ENCODE measurements around the gene SYT17.

SYT17 gene

GRCh38 chr16:19269098-19269497 is 101.1 kb downstream of the SYT17 start:
- DNase-seq = peak; percentile 72

DNA sequence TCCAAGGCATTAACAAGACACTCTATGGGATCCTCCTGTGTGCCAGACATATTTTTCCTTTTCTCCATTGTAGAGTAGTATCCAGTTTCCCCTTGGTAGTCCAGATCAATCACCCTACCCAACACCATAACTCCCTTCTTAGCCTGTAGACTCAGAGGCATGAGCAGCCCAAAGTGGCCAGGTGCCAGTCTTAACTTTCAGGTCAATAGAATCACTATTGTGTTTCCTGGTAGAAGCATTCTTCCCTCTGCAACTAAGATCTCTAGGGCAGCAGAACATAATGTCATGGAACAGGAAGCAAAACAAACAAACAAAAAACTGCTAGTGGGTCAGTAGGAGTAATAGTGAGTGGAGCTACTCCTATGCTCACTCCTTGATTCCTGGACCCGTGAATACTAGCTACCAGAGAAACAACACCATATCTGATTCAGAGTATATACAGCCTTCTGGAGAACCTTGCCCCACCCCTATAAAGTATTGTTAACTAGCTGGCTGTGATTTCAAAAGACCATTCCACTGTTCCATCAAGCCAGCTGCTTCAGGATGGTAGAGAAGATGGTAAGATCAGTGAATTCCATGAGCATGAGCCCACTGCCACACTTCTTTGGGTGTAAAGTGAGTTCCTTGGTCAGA is 106.2 kb downstream of the SYT17 start:
- no peak for DNase-seq

DNA sequence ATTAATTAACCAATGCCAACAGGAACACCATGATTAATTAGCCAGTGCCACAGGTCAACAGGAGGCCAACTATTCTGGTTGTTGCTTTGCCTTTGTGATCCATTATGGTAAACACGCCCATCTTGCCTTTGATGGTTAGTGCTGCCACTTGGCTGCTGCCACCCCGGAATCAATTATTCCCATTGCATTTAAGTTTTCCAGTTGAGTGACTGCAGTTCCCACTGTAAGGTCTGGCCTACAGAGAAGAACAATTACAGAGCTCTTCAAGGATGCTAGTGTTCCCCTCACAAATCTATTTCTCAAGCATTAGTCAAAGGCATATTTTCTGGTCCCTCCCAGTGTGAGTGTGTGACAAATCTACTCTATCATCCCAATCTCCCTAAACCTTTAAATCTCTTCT is 110.4 kb downstream of the SYT17 start:
- DNase-seq = no peak

DNA sequence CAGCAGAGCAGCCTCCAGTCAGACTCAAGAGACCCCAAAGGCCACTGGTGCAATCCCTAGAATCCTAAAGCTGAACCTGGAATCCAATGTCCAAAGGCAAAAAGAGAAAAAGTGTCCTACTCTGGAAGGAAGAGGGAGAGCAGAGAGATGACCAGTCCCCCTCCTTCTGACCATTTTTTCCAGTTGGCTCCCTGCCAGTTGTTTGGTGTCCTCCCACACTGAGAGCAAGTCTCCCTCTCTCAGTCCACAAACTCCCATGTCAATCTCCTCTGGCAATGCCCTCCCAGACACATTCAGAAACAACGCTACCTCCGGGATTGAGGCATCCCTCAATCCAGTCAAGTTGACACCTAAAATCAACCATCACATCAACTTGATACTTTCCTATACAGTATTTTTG is 113.2 kb downstream of the SYT17 start:
- no peak for DNase-seq

GRCh38 chr16:19282101-19282500 is 114.1 kb downstream of the SYT17 start:
- DNase-seq = no peak

DNA sequence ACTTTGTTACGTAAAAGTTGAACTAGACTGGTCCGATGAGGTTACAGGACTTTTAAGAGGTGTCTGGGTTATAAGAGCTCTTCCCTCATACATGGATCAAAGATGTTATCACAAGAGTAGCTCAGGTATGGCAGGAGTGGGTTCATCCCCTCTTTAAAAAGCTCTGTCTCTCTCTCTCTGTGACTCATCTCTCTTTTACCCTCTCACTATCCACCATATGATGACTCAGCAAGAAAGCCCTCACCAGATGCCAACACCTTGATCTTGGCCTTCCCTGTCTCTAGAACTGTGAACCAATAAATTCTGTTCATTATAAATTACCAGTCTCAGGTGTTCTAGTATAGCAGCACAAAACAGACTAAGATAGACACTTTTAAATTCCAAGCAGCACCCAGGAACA is 115.6 kb downstream of the SYT17 start:
- no peak for DNase-seq

- DNase-seq = no peak
These were observed 116.2 kb downstream of the SYT17 start for GRCh38 chr16:19284207-19284606.

GRCh38 chr16:19285431-19285830 is 117.4 kb downstream of the SYT17 start, which contains the start of gene CLEC19A:
Gene CLEC19A, plus strand, starts transcription at chr16:19285731. Its CDS starts 121 bp downstream, at chr16:19285852.
- DNase-seq = no peak

GRCh38 chr16:19286827-19287226 is 118.8 kb downstream of the SYT17 start:
- no peak for DNase-seq

- DNase-seq = no peak
These were observed 119.2 kb downstream of the SYT17 start for GRCh38 chr16:19287241-19287640.

GRCh38 chr16:19288872-19289799 is 121.1 kb downstream of the SYT17 start:
- DNase-seq = no peak

DNA sequence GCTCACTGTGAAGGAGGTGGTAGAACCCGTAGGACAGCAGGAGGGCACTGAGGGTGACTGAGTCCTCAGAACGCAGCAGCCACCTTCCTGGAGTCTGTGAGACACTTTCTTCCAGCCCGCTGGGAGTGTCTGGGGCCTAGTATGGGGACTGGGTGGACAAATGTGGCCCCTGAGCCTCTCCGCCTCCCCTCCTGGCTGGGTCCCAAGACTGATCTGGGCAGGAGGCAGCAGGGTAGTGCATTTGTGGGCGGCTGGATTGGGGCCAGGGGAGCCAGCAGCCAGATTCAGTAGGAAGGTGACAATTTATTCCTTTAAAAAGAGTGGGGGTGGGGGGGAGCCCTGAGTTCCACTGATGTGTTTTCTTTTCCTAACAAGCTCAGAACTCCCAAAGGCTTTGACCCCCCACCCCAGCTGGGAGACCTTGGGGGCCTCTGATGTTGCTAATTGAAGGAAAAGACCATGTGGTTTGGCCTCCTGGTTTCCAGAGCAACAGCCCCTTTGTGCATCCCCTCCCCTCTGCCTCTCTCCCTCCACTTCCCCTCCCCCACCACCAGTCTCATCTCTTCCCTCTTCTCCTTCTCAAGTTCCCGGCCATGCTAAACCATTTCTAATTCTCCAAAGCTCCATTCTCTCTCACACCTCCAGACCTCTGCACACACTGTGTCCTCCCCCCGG is 121.9 kb downstream of the SYT17 start:
- DNase-seq = no peak

- DNase-seq = no peak
These were observed 122.8 kb downstream of the SYT17 start for GRCh38 chr16:19290860-19291259.

GRCh38 chr16:19291475-19291874 is 123.4 kb downstream of the SYT17 start:
- peak; percentile 35 for DNase-seq

GRCh38 chr16:19292186-19292585 is 124.1 kb downstream of the SYT17 start:
- no peak for DNase-seq

DNA sequence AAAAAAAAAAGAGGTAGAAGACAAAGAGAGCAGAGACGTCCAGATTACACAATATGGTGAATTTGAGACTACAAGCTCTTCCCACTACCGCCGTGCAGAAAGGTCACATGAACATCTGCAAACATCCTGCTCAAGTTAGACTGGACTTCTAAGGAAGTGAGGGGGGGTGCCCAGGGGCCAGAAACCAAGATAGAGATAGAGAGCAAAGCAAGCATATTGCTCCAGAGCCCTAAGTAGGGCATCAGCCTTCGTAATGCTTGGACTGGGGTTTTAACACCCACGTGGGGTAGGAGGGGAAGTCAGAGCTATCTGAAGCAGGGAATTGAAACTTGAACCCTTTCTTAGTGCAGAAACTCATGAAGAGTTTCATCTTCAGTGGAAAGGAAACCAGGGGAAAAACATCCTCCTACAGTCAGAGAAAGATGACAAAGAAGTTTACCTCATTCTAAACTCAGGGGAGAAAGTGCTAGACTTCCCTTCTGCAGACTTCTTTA is 126.2 kb downstream of the SYT17 start:
- DNase-seq = peak; percentile 59

- no peak for DNase-seq
These were observed 127.4 kb downstream of the SYT17 start for GRCh38 chr16:19295393-19295792.

GRCh38 chr16:19297454-19297853 is 129.4 kb downstream of the SYT17 start:
- no peak for DNase-seq

GRCh38 chr16:19299565-19299964 is 131.5 kb downstream of the SYT17 start:
- DNase-seq = no peak

GRCh38 chr16:19301931-19302330 is 133.9 kb downstream of the SYT17 start:
- no peak for DNase-seq

DNA sequence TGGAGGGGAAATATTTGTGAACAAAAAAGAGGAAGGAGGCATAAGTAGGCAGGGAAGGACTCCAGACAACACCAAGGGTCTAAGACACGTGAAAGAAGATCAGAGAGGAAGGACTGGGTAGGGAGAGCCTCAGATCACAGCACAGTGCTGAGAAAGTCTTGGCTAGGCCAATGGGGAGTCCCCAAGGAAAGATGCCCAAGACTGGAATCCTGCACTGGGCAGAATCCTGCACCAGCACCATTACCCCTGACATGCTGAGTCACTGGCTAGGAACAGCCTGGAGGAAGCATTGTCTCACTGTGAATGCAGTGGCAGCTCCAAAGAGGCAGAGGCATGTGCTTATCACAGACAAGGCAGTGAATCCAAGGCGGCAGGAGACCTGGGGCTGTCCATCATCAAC is 136.7 kb downstream of the SYT17 start:
- DNase-seq = peak; percentile 4

- no peak for DNase-seq
These were observed 137.4 kb downstream of the SYT17 start for GRCh38 chr16:19305443-19305842.

DNA sequence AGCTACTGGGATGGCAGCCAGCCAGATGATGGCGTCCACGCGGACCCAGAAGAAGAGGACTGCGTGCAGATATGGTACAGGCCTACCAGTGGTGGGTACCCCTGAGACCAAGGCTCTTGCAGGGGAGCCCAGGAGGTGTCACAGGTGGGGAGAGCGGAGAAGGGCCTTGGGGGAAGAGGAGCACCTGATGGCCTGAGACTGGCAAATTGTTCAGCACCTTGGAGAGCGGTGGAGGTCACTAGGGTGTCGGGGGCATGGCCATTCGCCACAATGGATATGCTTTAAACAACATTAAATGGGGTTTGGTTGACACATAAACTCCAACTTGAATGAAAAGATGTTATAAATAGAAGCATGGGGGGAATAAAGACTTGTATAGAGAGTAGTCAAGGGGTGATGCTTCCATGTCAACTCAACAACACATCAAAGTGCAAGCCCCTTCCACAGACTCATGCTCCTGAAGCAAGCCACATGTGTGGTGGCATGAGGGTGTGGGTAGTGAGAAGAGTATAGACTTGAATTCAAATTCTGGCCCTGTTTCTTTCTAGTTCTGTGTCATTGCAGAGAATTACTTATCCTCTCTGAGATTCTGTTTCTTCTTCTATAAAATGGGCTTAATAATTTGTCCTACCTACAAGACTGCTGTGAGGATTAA is 139.7 kb downstream of the SYT17 start:
- DNase-seq = peak; percentile 7

Data from OCI-M1 (cell line).